GM12878 (cell line): ENCODE data around the gene ZNF396. TPM values are rescaled to one million over a fixed set of nuclear protein-coding genes. Genes with fewer than 3 reads are reported as not detected.

ENCODE experiments used
- ATAC-seq: fragments of 200-7000 bp; cut with Tn5 transposase; 3 replicates; pipeline ENCODE4 v1.9.1; 2020; ENCODE audit warnings: mild to moderate bottlenecking, moderate library complexity
- BruUV-seq: library from RNA; stranded (reverse); fragments of 400-500 nt; replicated peaks from 2 replicates; lab custom pipeline; 2021; lab: Mats Ljungman, UMichigan
- CTCF ChIA-PET: fragments of 300-600 bp; sonication (Branson Sonifier 250); formaldehyde crosslinking; extraction: SDS; loops from one replicate; lab custom pipeline; 2021; ENCODE audit warnings: inconsistent platforms; lab: Yijun Ruan, JAX
- POLR2A ChIA-PET: fragments of 350-600 bp; formaldehyde crosslinking; extraction: SDS; loops from one replicate; lab custom pipeline; 2021; ENCODE audit warnings: inconsistent platforms; lab: Charles Lee
- RAD21 ChIA-PET: fragments of 300-600 bp; sonication (Branson Sonifier 250); formaldehyde crosslinking; loops from one replicate; lab custom pipeline; 2023; ENCODE audit warnings: antibody characterized with exemption; ENCODE audit not compliant: unreplicated experiment; lab: Charles Lee
- SMC1A ChIA-PET: fragments of 300-600 bp; sonication (Branson Sonifier 250); formaldehyde crosslinking; loops from one replicate; lab custom pipeline; 2023; ENCODE audit not compliant: unreplicated experiment, uncharacterized antibody; lab: Charles Lee
- DNase-seq: peaks from one replicate; pipeline ENCODE4 v3.0.0-alpha.2; 2011; ENCODE audit warnings: low read depth, low spot score
- FAIRE-seq: peaks from 3 replicates; lab custom pipeline; 2011; peaks lifted over from hg19 to GRCh38; lab: Jason Lieb, UNC
- H2AFZ ChIP-seq: 2 replicates; pipeline ENCODE4 v1.6.0; 2011; ENCODE audit warnings: low read depth, low read length, control low read depth; ENCODE audit not compliant: control insufficient read depth
- H3K27ac ChIP-seq: 2 replicates; pipeline ENCODE4 v1.5.1; 2011; ENCODE audit warnings: control low read depth; ENCODE audit not compliant: control insufficient read depth, insufficient read depth
- H3K27me3 ChIP-seq, 2 experiments: replicated peaks in 1 of 2; 2 replicates each; pipeline versions ENCODE4 v1.6.0 to v1.6.1; 2011; ENCODE audit warnings: low read length in 1 of 2; ENCODE audit not compliant: control insufficient read depth in 2 of 2, insufficient read depth in 2 of 2
- H3K36me3 ChIP-seq, 2 experiments: 2 replicates each; pipeline ENCODE4 v1.5.1; 2011; ENCODE audit warnings: low read length in 1 of 2; ENCODE audit not compliant: control insufficient read depth in 2 of 2, insufficient read depth in 2 of 2
- H3K4me1 ChIP-seq: 2 replicates; pipeline ENCODE4 v1.6.1; 2011; ENCODE audit warnings: mild to moderate bottlenecking, low read length, moderate library complexity, mixed read lengths; ENCODE audit not compliant: control insufficient read depth, insufficient read depth
- H3K4me2 ChIP-seq: 2 replicates; pipeline ENCODE4 v1.6.0; 2011; ENCODE audit warnings: control low read depth; ENCODE audit not compliant: control insufficient read depth, insufficient read depth
- H3K4me3 ChIP-seq: fragments of 200-600 bp; sonication (generic); 2 replicates; pipeline ENCODE4 v1.5.1; 2016
- H3K79me2 ChIP-seq: 2 replicates; pipeline ENCODE4 v1.6.0; 2011; ENCODE audit warnings: low read length; ENCODE audit not compliant: control insufficient read depth, insufficient read depth
- H3K9ac ChIP-seq: 2 replicates; pipeline ENCODE4 v1.8.0; 2011; ENCODE audit warnings: low read length, control low read depth, mixed read lengths; ENCODE audit not compliant: control insufficient read depth, insufficient read depth
- H3K9me3 ChIP-seq: replicated peaks from 3 replicates; pipeline ENCODE4 v1.5.1; 2011; ENCODE audit warnings: mild to moderate bottlenecking, low read length; ENCODE audit not compliant: control insufficient read depth, insufficient read depth
- H4K20me1 ChIP-seq: 2 replicates; pipeline ENCODE4 v1.6.0; 2011; ENCODE audit not compliant: control insufficient read depth, insufficient read depth
- CHD4 ChIP-seq: fragments of 200-600 bp; sonication (generic); IDR thresholded peaks from 2 replicates; pipeline ENCODE4 v1.6.1; 2016; ENCODE audit warnings: mild to moderate bottlenecking
- EGR1 ChIP-seq, 2 experiments: IDR thresholded peaks; 1 replicate in 1 of 2; 2 replicates in 1 of 2; pipeline ENCODE4 v1.6.1; 2011 to 2012; ENCODE audit warnings: low read depth in 2 of 2, low read length in 2 of 2, borderline replicate concordance in 1 of 2, mild to moderate bottlenecking in 1 of 2, moderate library complexity in 1 of 2
- FOS ChIP-seq: IDR thresholded peaks from 3 replicates; pipeline ENCODE4 v1.6.1; 2011; ENCODE audit warnings: borderline replicate concordance; ENCODE audit not compliant: insufficient read length; ENCODE audit errors: extremely low read depth
- KDM1A ChIP-seq: fragments of 200-600 bp; sonication (generic); IDR thresholded peaks from 2 replicates; pipeline ENCODE4 v1.6.1; 2016; ENCODE audit warnings: borderline replicate concordance
- MTA2 ChIP-seq: fragments of 450-650 bp; IDR thresholded peaks from 2 replicates; pipeline ENCODE4 v1.6.1; 2016; ENCODE audit warnings: low read depth, mild to moderate bottlenecking, moderate library complexity
- MXI1 ChIP-seq: fragments of 150-350 bp; IDR thresholded peaks from 2 replicates; pipeline ENCODE4 v1.6.1; 2011; ENCODE audit warnings: low read depth, mild to moderate bottlenecking, inconsistent platforms, low read length, improper control_type of control experiment
- PML ChIP-seq: IDR thresholded peaks from 2 replicates; pipeline ENCODE4 v1.6.1; 2012; ENCODE audit warnings: low read length, inconsistent platforms
- RBBP5 ChIP-seq: fragments of 200-600 bp; sonication (generic); conservative IDR thresholded peaks from 2 replicates; pipeline ENCODE4 v1.6.1; 2016
- STAT1 ChIP-seq: fragments of 450-650 bp; conservative IDR thresholded peaks from 2 replicates; pipeline ENCODE4 v1.6.1; 2014; ENCODE audit warnings: antibody characterized with exemption, mild to moderate bottlenecking
- YBX1 ChIP-seq: fragments of 450-650 bp; IDR thresholded peaks from 2 replicates; pipeline ENCODE4 v1.6.1; 2016; ENCODE audit warnings: antibody characterized with exemption
- WGBS: methylation state at CpG from one replicate; pipeline ENCODE4 v1.1.6; 2016; ENCODE audit warnings: low lambda C conversion rate; ENCODE audit not compliant: insufficient replicate concordance, insufficient coverage; ENCODE audit errors: missing lambda C conversion rate; 5-methylcytosine and 5-hydroxymethylcytosine counted together
- in situ Hi-C: fragments of 300-500 bp; cut with MboI; formaldehyde crosslinking; loops from 9 replicates; pipeline ENCODE4 v1.14.3; 2018; ENCODE audit warnings: mixed read lengths
- intact Hi-C: fragments of 100-400 bp; cut with micrococcal nuclease; formaldehyde crosslinking; loops from one replicate; pipeline ENCODE4 v1.14.2; 2022; ENCODE audit not compliant: unreplicated experiment
- polyA plus RNA-seq, 11 experiments: library from polyadenylated mRNA; depleted of rRNA in 4 of 11; unstranded in 6 of 11; stranded (reverse) in 5 of 11; fragments of >200 nt; fragmentation: Nextera tagmentation in 4 of 11; fragmentation: Illumina TruSeq in 1 of 11; extraction: Ambion mirVana in 4 of 11; extraction: Trizol in 1 of 11; gene quantifications; 1 replicate in 1 of 11; 2 replicates in 10 of 11; pipeline versions ENCODE4 v1.2.1 to v1.2.3, GENCODE V29; 2011 to 2016; ENCODE audit warnings: inconsistent platforms in 2 of 11, missing spikeins in 2 of 11, low read depth in 1 of 11
- total RNA-seq, 4 experiments: library from RNA; depleted of rRNA in 3 of 4; stranded (reverse); fragments of >200 nt in 3 of 4; fragmentation: Illumina TruSeq in 1 of 4; extraction: Trizol in 1 of 4; gene quantifications; 2 replicates each; pipeline versions ENCODE4 v1.2.1 to v1.2.3, GENCODE V29; 2013 to 2021
- TF ChIP-seq, protein P1 (sequence below): IDR thresholded peaks from 2 replicates; pipeline ENCODE4 v1.6.1; 2012; ENCODE audit warnings: low read depth, low read length, improper control_type of control experiment
- TF ChIP-seq, protein P2 (sequence below): fragments of 150-350 bp; IDR thresholded peaks from 2 replicates; pipeline ENCODE4 v1.6.1; 2014; ENCODE audit warnings: mild to moderate bottlenecking, low read depth, low read length

Gene ZNF396
- total and polyA plus RNA-seq, 10 of the 15 experiments (the other 5 are each of a cell fraction or from before 2014, with no cell fraction given), result 0.14 to 0.79 (median 0.47) TPM

DNA sequence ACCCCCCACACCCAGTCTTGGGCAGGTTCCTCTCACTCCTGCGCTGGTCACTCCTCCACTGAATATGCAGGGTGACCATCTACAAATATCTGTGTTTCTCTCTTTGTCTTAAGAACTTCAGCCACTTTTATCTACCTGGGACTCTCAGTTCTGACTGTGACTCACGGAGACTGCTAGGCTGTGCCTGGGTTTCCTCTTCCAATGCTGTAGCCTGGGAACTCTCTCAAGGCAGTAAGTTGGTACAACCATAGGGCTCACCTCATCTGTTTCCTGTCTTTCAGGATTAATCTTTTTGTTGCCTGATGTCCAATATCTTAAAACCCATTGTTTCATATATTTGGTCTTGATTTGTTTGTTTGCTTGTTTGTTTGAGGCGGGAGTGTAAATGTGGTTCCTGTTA is 47.2 kb upstream of the ZNF396 start:
- H3K9me3 ChIP-seq, result no peaks in the 10 kb centered on the region
- RAD21 ChIA-PET, result no interaction called here
- TF ChIP-seq, protein P1, sequence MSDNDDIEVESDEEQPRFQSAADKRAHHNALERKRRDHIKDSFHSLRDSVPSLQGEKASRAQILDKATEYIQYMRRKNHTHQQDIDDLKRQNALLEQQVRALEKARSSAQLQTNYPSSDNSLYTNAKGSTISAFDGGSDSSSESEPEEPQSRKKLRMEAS, result no peak
- TF ChIP-seq KDM1A (no peak), CHD4 (no peak), STAT1 (no peak), PML (no peak), RBBP5 (no peak), MTA2 (no peak), EGR1 (IDR thresholded peaks at IDR 0.05; ENCODE audit: borderline replicate concordance in 1 of 2, low read depth in 2 of 2, low read length in 2 of 2) (no peak), MXI1 (no peak), YBX1 (no peak), FOS (no peak)
- TF ChIP-seq, protein P2, sequence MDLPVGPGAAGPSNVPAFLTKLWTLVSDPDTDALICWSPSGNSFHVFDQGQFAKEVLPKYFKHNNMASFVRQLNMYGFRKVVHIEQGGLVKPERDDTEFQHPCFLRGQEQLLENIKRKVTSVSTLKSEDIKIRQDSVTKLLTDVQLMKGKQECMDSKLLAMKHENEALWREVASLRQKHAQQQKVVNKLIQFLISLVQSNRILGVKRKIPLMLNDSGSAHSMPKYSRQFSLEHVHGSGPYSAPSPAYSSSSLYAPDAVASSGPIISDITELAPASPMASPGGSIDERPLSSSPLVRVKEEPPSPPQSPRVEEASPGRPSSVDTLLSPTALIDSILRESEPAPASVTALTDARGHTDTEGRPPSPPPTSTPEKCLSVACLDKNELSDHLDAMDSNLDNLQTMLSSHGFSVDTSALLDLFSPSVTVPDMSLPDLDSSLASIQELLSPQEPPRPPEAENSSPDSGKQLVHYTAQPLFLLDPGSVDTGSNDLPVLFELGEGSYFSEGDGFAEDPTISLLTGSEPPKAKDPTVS, result no peak
- H3K79me2 ChIP-seq, result no peaks in the 10 kb centered on the region
- ATAC-seq, result no peak
- in situ Hi-C loops, result no loop called here
- FAIRE-seq, result no peak
- SMC1A ChIA-PET, result no interaction called here
- H2AFZ ChIP-seq, result no peak overlapping the region
- H3K4me1 ChIP-seq, result no peaks in the 10 kb centered on the region
- H3K27me3 ChIP-seq, result no peaks in the 10 kb centered on the region
- CTCF ChIA-PET, result interaction anchor here (1.1 to 1.2 kb wide), 2 partner anchors 16 to 21 kb away, joined by 3 read pairs; no protein-coding TSS in a partner anchor
- H3K36me3 ChIP-seq, result no peaks in the 10 kb centered on the region
- H3K27ac ChIP-seq, result no peak overlapping the region
- H3K9ac ChIP-seq, result no peak overlapping the region
- POLR2A ChIA-PET, result interaction anchor here (0.6 kb wide), 1 partner anchor 26 kb away, joined by 3 read pairs; no protein-coding TSS in a partner anchor
- intact Hi-C loops, result no loop called here
- H3K4me3 ChIP-seq, result no peak overlapping the region
- no peaks in the 10 kb centered on the region for H4K20me1 ChIP-seq
- DNase-seq, result no peak
- no peak overlapping the region for H3K4me2 ChIP-seq
- 87% methylated on average over 3 of the region's 3 CpGs for WGBS
- no TSS peak for BruUV-seq
